GM12864 (cell line): ENCODE results near the gene LDLRAD3.

ENCODE experiments used
- DNase-seq: peaks from one replicate; pipeline ENCODE4 v3.0.0-alpha.2; 2011; ENCODE audit warnings: low read depth
- H3K4me3 ChIP-seq: 2 replicates; pipeline ENCODE4 v1.5.1; 2011; ENCODE audit warnings: mild to moderate bottlenecking, low read depth, low read length, control low read depth
- TF ChIP-seq, protein P1 (sequence below): IDR thresholded peaks from 2 replicates; pipeline ENCODE4 v1.5.1; 2011; ENCODE audit warnings: low read depth, mild to moderate bottlenecking, moderate library complexity, low read length, control low read depth, inconsistent platforms; ENCODE audit errors: missing control alignments

Gene LDLRAD3

GRCh38 chr11:35964841-35965240, 21.0 kb downstream of the LDLRAD3 start:
- TF ChIP-seq, protein P1, sequence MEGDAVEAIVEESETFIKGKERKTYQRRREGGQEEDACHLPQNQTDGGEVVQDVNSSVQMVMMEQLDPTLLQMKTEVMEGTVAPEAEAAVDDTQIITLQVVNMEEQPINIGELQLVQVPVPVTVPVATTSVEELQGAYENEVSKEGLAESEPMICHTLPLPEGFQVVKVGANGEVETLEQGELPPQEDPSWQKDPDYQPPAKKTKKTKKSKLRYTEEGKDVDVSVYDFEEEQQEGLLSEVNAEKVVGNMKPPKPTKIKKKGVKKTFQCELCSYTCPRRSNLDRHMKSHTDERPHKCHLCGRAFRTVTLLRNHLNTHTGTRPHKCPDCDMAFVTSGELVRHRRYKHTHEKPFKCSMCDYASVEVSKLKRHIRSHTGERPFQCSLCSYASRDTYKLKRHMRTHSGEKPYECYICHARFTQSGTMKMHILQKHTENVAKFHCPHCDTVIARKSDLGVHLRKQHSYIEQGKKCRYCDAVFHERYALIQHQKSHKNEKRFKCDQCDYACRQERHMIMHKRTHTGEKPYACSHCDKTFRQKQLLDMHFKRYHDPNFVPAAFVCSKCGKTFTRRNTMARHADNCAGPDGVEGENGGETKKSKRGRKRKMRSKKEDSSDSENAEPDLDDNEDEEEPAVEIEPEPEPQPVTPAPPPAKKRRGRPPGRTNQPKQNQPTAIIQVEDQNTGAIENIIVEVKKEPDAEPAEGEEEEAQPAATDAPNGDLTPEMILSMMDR: no peak
- no peak overlapping the region for H3K4me3 ChIP-seq
- DNase-seq: no peak

DNA sequence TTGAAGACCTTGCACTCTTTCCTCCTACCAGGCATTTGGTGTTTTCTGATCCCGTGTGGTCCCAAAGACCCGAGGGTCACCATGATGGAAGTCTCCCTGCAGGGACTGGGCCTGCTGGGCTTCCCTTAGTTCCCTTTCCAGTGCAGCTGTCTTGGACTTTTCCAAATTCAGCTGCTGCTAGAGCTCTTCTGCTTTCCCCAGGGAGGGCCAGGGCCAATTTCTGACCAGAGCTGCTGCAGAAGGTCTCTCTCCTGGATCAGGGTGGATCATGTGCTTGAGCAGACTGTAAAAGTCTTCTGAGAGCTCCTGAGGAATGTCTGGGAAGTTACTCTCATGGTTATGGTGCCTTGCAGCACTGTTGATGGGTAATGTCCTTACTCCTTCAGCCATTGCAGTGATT, 23.2 kb downstream of the LDLRAD3 start:
- H3K4me3 ChIP-seq: no peak overlapping the region
- no peak for DNase-seq
- TF ChIP-seq, protein P1: no peak

- no peak overlapping the region for H3K4me3 ChIP-seq
- no peak for DNase-seq
- TF ChIP-seq, protein P1: no peak
Measured at GRCh38 chr11:35968386-35969088, 24.7 kb downstream of the LDLRAD3 start.

GRCh38 chr11:35969089-35970042, 25.5 kb downstream of the LDLRAD3 start:
- TF ChIP-seq, protein P1: no peak
- no peak for DNase-seq
- H3K4me3 ChIP-seq: no peak overlapping the region

DNA sequence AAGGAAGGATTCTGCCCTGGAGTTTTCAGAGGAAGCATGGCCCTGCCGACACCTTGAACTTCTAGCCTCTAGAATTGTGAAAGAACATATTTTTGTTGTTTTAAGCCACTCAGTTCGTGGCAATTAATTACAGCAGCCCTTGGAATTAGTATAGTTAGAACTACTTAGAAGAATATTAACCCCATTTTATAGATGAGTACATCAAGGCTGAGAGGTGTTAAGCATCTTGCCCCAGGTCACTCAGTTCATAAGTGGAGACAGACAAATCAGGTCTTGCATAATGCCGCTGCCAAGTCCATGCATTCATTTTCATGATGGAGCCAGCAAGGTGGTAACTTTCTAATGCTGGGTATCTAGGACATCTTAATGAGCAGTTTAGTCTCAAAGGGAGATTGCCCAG, 26.6 kb downstream of the LDLRAD3 start:
- TF ChIP-seq, protein P1: no peak
- DNase-seq: no peak
- H3K4me3 ChIP-seq: no peak overlapping the region

DNA sequence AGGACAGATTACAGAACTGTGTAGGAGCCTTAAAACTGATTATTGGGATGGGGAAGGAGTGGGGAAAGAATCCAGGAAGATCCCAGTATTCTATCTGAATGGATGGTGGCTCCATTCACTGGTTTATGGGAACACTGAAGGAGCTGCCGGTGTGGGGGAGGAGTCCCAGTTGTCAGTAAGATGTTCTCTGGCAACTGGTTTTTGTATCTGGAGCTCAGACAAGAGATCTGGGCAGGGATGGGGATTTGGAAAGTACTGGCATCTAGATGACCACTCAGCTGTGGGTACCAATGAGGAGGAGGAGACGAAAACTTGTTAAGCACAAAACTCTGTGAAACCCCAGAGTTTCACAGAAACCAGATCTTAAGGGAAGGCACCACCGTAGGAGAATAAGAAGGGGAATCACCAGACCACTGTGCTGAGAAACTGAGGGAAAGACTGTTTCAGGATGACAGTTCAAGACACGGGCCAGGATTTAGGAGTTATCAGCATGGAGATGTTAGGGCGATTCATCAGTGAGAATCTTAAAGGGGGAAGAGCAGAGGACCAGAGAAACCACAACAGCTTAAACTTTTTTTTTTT, 28.1 kb downstream of the LDLRAD3 start:
- DNase-seq: no peak
- TF ChIP-seq, protein P1: no peak
- H3K4me3 ChIP-seq: no peak overlapping the region
